CD4-positive, alpha-beta T cell treated with Interleukin-6 at 100 ng/mL for 8 hours (primary cell): ENCODE results near the gene PHACTR3.

Experiments
- DNase-seq: peaks from one replicate; pipeline ENCODE4 v3.0.0-alpha.2; 2020; ENCODE audit warnings: mixed read lengths, low spot score

Gene PHACTR3

GRCh38 chr20:59735486-59735885 is 131.1 kb downstream of the PHACTR3 start:
- DNase-seq: no peak

- DNase-seq: no peak
These were observed 131.6 kb downstream of the PHACTR3 start for GRCh38 chr20:59735917-59736316.

GRCh38 chr20:59736366-59736765 is 132.0 kb downstream of the PHACTR3 start:
- DNase-seq: no peak

GRCh38 chr20:59737073-59737666 is 132.8 kb downstream of the PHACTR3 start:
- no peak for DNase-seq

- DNase-seq: no peak
These were observed 133.5 kb downstream of the PHACTR3 start for GRCh38 chr20:59737816-59738215.

- DNase-seq: no peak
These were observed 134.5 kb downstream of the PHACTR3 start for GRCh38 chr20:59738851-59739250.

- no peak for DNase-seq
These were observed 136.3 kb downstream of the PHACTR3 start for GRCh38 chr20:59740621-59741020.

GRCh38 chr20:59741073-59741472 is 136.7 kb downstream of the PHACTR3 start:
- DNase-seq: no peak

- DNase-seq: no peak
These were observed 138.2 kb downstream of the PHACTR3 start for GRCh38 chr20:59742351-59743095.

GRCh38 chr20:59743308-59743707 is 139.0 kb downstream of the PHACTR3 start:
- DNase-seq: no peak

- DNase-seq: no peak
These were observed 139.6 kb downstream of the PHACTR3 start for GRCh38 chr20:59743767-59744485.

- DNase-seq: no peak
These were observed 140.4 kb downstream of the PHACTR3 start for GRCh38 chr20:59744756-59745155.

- DNase-seq: no peak
These were observed 140.9 kb downstream of the PHACTR3 start for GRCh38 chr20:59745201-59745600.

GRCh38 chr20:59745716-59746115 is 141.4 kb downstream of the PHACTR3 start:
- no peak for DNase-seq

GRCh38 chr20:59746155-59746554 is 141.8 kb downstream of the PHACTR3 start:
- no peak for DNase-seq

GRCh38 chr20:59747671-59748515 is 143.6 kb downstream of the PHACTR3 start:
- DNase-seq: no peak

GRCh38 chr20:59748619-59749191 is 144.4 kb downstream of the PHACTR3 start:
- DNase-seq: no peak

- no peak for DNase-seq
These were observed 145.0 kb downstream of the PHACTR3 start for GRCh38 chr20:59749301-59749700.

GRCh38 chr20:59750209-59750840 is 146.0 kb downstream of the PHACTR3 start:
- no peak for DNase-seq

GRCh38 chr20:59751075-59751711 is 146.9 kb downstream of the PHACTR3 start:
- no peak for DNase-seq

- DNase-seq: no peak
These were observed 147.8 kb downstream of the PHACTR3 start for GRCh38 chr20:59752101-59752586.
